ENCODE measurements around the gene ABHD10.

DNA sequence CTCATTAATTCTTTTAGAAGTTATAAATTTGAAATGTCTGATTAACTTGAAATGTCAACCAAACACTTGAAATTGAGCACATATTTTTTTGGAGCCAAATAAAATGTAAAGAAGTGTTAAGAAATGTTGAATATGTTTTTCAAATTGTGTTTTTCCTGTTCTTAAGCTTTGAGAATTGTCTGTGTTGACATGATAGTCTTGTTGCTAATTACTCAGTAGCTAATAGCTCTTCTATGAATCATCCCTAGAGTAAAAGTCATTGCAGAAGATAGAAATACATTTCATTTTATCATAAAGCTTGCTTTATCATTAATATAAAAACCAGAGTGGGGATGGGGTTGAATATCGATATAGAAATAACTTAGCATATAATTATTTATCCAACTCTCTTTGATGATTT, 41.9 kb upstream of the ABHD10 start:
- TF ChIP-seq CTCF (conservative IDR thresholded peaks at IDR 0.05): no peak
- no peak for TF ChIP-seq ZFX (IDR thresholded peaks at IDR 0.05)
